Activated CD8-positive, alpha-beta memory T cell treated with anti-CD3 and anti-CD28 coated beads, Interleukin-2, amount 10 ng/mL, durations not matched to agents 7 days and 5 days (primary cell): ENCODE data around the gene ATIC. TPM values are rescaled to one million over a fixed set of nuclear protein-coding genes. Genes with fewer than 3 reads are reported as not detected.
A peak's percentile ranks its signal among the peaks of the same experiment; 100 is the strongest.
"Not testable (repeated sequence)": the region's sequence is repeated elsewhere in the genome, so short reads cannot be mapped to it uniquely, and the experiment has no call there.

Source experiments
- ATAC-seq: fragments of 150-1000 bp; cut with Tn5 transposase; one replicate; pipeline ENCODE4 v1.10.0; 2021; ENCODE audit warnings: moderate library complexity
- CTCF ChIA-PET: fragments of 350-600 bp; sonication (Branson Sonifier 250); formaldehyde crosslinking; loops from one replicate; lab custom pipeline; 2021; ENCODE audit warnings: antibody characterized with exemption; lab: Charles Lee
- DNase-seq: peaks from one replicate; pipeline ENCODE4 v3.0.0-alpha.2; 2020
- H3K27ac Mint-ChIP-seq: one replicate; pipeline ENCODE4 v1.8.0; 2021; ENCODE audit warnings: mild to moderate bottlenecking, mixed read lengths
- H3K27me3 Mint-ChIP-seq: one replicate; pipeline ENCODE4 v1.8.0; 2021; ENCODE audit warnings: mixed read lengths
- H3K36me3 Mint-ChIP-seq: one replicate; pipeline ENCODE4 v1.8.0; 2021; ENCODE audit warnings: mild to moderate bottlenecking, mixed read lengths
- H3K4me1 Mint-ChIP-seq: one replicate; pipeline ENCODE4 v1.8.0; 2021; ENCODE audit warnings: mixed read lengths
- H3K4me3 Mint-ChIP-seq: one replicate; pipeline ENCODE4 v1.8.0; 2021; ENCODE audit warnings: mild to moderate bottlenecking, moderate library complexity, mixed read lengths
- H3K9me3 Mint-ChIP-seq: one replicate; pipeline ENCODE4 v1.8.0; 2022; ENCODE audit warnings: low read depth, mixed read lengths
- total RNA-seq, 2 experiments: library from RNA; stranded (reverse); gene quantifications; one replicate each; pipeline ENCODE4 v1.2.3, GENCODE V29; 2021

Gene ATIC
- total RNA-seq, 2 experiments from 2014 or later, result 166 to 224 TPM

DNA sequence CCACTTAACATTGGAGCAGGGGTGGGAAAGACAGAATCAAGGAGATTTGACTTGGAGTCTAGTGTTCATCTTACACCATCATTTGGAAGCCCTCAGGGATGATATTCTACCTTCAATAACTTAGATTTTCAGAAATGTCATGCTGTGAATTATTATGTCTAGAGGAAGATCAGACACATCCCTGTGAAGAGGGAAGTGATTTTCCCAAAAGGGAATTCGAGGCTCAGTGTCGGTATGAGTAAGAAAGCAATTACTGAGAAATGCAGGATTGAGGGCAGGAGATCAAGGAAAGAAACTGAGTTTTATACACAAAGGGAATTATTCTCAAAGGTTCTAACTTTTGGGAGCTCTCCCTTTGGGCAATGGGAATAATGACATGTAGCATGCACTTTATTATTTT is 25.6 kb upstream of the ATIC start:
- no peaks in the 10 kb centered on the region for H3K9me3 Mint-ChIP-seq
- ATAC-seq, result no peak
- no peak overlapping the region for H3K27ac Mint-ChIP-seq
- no peak for DNase-seq
- peaks cover 3% of the 10 kb centered on the region for H3K27me3 Mint-ChIP-seq
- CTCF ChIA-PET, result no interaction called here
- no peaks in the 10 kb centered on the region for H3K36me3 Mint-ChIP-seq
- H3K4me1 Mint-ChIP-seq, result no peaks in the 10 kb centered on the region
- H3K4me3 Mint-ChIP-seq, result no peak overlapping the region

DNA sequence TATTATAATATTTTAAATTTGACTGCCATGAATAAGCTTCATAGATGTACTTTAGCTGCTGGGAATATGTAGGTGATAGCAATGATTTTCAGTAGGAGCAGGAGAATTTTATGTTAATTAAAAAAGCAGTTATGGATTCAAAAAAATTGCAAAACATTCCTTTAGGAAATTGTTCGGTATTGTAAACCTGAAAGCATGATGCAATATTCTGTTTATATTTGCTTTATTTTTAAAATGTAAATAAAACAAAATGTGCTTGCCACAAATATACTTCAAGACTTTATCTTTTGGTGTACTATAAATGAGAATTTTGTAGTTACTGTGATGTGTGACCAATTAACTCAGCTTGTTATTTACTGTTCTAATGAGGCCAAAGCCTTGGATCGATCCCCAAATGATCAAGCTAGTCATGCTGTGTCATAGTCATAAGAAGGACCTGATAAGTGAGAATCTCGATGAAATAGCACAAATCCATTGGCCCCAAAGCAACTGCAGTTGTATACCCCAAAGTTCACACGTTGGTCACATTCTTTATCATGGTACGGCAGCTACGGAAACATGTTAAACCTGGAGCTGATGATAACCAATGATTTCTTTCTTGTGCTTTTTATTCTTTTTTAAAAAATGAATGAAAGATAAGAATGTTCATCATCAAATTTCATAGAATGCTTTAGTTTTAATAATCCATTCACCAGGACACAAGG is 23.6 kb upstream of the ATIC start:
- Mint-ChIP-seq H3K4me1 (no peaks in the 10 kb centered on the region), H3K4me3 (no peak overlapping the region), H3K36me3 (no peaks in the 10 kb centered on the region), H3K9me3 (no peaks in the 10 kb centered on the region), H3K27me3 (peaks cover 3% of the 10 kb centered on the region), H3K27ac (no peak overlapping the region)
- no peak for DNase-seq
- ATAC-seq, result no peak
- CTCF ChIA-PET, result interaction anchor here (1.1 kb wide), 1 partner anchor 18 kb away, joined by 3 read pairs; no protein-coding TSS in a partner anchor

DNA sequence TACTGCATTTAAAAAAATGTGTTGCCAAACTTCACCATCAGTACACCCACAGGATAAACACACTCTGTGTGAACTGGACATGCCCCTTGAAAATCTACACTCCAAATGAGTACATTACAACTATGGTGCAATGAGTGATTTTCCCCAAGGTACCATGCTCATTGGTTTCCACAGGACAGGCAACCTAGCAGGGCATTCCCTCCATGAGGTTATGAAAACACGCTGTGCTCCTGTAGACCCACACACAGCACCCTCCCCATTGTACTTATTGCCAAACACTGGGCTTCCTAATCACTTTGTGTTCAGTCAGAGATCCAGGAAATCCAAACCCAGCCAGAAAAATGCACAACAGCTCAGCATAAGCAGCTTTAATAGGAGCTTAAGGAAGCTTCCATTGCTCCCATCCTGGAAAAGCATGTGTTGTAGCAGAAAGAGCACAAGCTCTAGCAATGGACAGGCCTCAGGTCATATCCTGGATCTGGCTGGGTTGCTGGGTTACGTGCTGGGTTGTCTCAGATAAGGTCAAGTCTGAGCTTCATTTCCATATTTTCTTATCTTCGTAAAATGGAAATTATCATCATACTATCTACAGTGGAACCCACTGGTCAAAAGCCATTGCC is 20.8 kb upstream of the ATIC start:
- no peaks in the 10 kb centered on the region for H3K9me3 Mint-ChIP-seq
- no peak for ATAC-seq
- peaks cover 2% of the 10 kb centered on the region for H3K27me3 Mint-ChIP-seq
- no peak for DNase-seq
- no peak overlapping the region for H3K27ac Mint-ChIP-seq
- CTCF ChIA-PET, result no interaction called here
- H3K36me3 Mint-ChIP-seq, result no peaks in the 10 kb centered on the region
- H3K4me1 Mint-ChIP-seq, result no peaks in the 10 kb centered on the region
- no peak overlapping the region for H3K4me3 Mint-ChIP-seq

DNA sequence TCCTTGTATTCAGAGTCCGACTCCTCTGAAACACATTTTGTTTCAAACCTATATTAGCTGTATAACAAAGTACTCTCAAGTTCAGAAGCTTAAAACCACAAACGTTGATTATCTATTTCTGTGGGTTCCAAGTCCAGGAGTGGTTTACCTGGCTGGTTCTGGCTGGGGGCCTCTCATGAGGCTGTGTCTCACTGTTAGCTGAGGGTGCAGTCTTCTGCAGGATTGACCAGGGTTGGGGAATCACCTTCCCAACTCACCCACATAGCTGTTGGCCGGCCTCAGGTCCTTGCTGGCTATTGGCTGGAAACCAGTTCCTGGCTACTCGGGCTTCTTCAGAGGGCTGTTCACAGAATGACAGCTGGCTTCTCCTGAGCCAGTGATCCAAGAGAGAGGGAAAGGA is 18.0 kb upstream of the ATIC start:
- ATAC-seq, result no peak
- Mint-ChIP-seq H3K27me3 (no peaks in the 10 kb centered on the region), H3K27ac (no peak overlapping the region), H3K4me1 (no peaks in the 10 kb centered on the region), H3K9me3 (no peaks in the 10 kb centered on the region), H3K4me3 (no peak overlapping the region), H3K36me3 (no peaks in the 10 kb centered on the region)
- CTCF ChIA-PET, result interaction anchor here (0.6 to 1.2 kb wide), 2 partner anchors 14 to 24 kb away, joined by 3 read pairs; no protein-coding TSS in a partner anchor
- no peak for DNase-seq

DNA sequence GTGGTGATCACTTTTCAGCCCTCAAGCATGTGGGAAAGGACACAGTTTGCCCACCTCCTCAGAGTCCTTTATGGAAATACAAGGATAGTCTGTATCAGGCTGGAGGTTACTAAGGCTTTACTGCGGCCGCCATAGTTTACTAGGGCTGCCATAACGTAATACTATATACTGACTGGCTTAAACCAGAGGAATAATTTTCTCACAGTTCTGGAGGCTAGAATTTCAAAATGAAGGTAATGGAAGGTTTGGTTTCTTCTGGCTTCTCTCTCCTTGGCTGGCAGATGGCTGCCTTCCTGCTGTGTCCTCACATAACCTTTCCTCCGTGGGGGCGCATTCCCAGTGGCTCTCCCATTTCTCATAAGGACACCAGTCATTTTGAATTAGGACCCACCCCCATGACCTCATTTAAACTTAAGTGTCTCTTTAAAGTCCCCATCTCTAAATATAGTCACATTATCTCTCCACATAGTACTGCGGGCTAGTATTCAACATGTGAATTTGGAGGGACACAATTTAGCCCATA is 12.5 kb upstream of the ATIC start:
- peaks cover 2% of the 10 kb centered on the region for H3K9me3 Mint-ChIP-seq
- peaks cover 3% of the 10 kb centered on the region for H3K36me3 Mint-ChIP-seq
- DNase-seq (no peak), ATAC-seq (no peak)
- H3K4me3 Mint-ChIP-seq, result no peak overlapping the region
- H3K27me3 Mint-ChIP-seq, result no peaks in the 10 kb centered on the region
- H3K27ac Mint-ChIP-seq, result no peak overlapping the region
- CTCF ChIA-PET, result no interaction called here
- H3K4me1 Mint-ChIP-seq, result no peaks in the 10 kb centered on the region

DNA sequence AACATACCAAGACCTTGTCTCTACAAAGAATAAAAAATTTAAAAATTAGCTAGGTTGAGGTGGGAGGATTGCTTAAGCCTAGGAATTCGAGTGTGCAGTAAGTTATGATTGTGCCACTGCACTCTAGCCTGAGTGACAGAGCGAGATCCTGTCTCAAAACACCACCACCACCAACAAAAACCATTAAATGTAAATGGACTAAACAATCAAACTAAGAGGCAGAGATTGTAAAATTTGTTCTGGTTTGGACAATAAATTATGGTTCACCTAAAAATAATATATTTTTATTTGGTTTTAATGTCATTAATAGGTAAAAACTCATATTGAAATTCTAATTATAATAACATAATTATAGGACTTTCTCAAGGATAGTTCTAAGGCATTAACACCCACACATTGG is 9.9 kb upstream of the ATIC start:
- Mint-ChIP-seq H3K36me3 (peaks cover 3% of the 10 kb centered on the region), H3K9me3 (peaks cover 2% of the 10 kb centered on the region), H3K4me1 (no peaks in the 10 kb centered on the region), H3K27me3 (no peaks in the 10 kb centered on the region), H3K4me3 (no peak overlapping the region), H3K27ac (no peak overlapping the region)
- no peak for ATAC-seq
- CTCF ChIA-PET, result no interaction called here
- no peak for DNase-seq

DNA sequence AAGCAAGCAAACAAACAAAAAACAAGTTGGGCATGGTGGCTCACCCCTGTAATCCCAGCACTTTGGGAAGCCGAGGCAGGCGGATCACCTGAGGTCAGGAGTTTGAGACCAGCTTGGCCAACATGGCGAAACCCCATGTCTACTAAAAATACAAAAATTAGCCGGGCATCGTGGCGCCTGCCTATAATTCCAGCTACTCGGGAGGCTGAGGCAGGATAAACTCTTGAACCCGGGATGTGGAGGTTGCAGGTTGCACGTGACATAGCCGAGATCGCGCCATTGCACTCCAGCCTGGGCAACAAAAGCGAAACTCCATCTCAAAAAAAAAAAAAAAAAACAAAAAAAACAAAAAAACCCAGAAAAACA is 617 bp upstream of the ATIC start:
- H3K9me3 Mint-ChIP-seq, result not testable (repeated sequence)

DNA sequence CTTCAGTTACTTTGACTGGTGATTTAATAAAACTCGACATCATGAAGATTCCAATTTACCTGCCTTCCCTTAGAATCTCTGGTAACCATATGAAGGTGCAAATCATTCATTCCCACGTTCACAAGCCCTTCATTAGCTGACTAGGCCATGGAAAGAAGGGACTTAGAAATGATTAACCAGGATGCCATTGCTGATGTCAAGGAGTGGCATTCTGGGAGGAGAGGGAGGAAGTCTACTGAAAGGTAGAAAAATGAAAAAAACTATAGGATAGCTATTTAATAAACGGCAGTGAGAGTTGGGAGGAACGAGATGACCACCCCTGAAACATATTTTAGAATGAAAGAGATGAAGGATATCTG is 1.4 kb downstream of the ATIC start:
- no peaks in the 10 kb centered on the region for H3K9me3 Mint-ChIP-seq
- H3K27me3 Mint-ChIP-seq, result no peaks in the 10 kb centered on the region
- H3K27ac Mint-ChIP-seq, result peak overlapping the region; percentile 95
- CTCF ChIA-PET, result no interaction called here
- peaks cover 43% of the 10 kb centered on the region for H3K4me1 Mint-ChIP-seq
- H3K36me3 Mint-ChIP-seq, result peaks cover 37% of the 10 kb centered on the region
- no peak for DNase-seq
- ATAC-seq, result no peak
- peak overlapping the region; percentile 93 for H3K4me3 Mint-ChIP-seq

More for the DNA sequence above, 617 bp upstream of the ATIC start:
- CTCF ChIA-PET, result interaction anchor here (1.1 to 1.5 kb wide), 5 partner anchors 9 to 722 kb away, joined by 3 to 5 read pairs (median 3); no protein-coding TSS in a partner anchor
- DNase-seq, result peak; percentile 62
- H3K27ac Mint-ChIP-seq, result peak overlapping the region; percentile 88
- H3K27me3 Mint-ChIP-seq, result not testable (repeated sequence)
- ATAC-seq, result peak; percentile 29
- peak overlapping the region; percentile 93 for H3K4me3 Mint-ChIP-seq
- peaks cover 29% of the 10 kb centered on the region for H3K36me3 Mint-ChIP-seq
- H3K4me1 Mint-ChIP-seq, result peaks cover 37% of the 10 kb centered on the region

DNA sequence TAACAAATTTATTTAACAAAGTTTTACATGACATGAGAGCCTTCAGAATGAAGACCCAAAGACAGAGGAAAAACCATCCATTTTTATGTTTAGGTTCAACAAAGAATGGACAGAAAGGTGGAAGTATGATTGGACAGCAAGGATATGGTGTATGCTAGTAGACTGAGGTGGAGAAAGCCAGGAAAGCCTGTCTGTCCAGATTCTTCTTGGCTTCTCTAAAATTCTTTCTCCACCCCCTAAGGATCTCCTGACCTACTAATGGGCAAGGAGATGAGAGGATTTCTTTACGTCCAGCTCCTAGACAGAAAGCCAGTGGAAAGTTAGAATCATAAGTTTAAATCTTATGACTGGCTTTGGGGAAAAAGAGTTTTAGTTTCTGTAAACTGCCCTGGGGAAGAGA is 3.0 kb downstream of the ATIC start:
- no peaks in the 10 kb centered on the region for H3K27me3 Mint-ChIP-seq
- DNase-seq (no peak), ATAC-seq (no peak)
- peaks cover 47% of the 10 kb centered on the region for H3K36me3 Mint-ChIP-seq
- H3K4me3 Mint-ChIP-seq, result no peak overlapping the region
- H3K27ac Mint-ChIP-seq, result no peak overlapping the region
- CTCF ChIA-PET, result no interaction called here
- H3K9me3 Mint-ChIP-seq, result no peaks in the 10 kb centered on the region
- peaks cover 47% of the 10 kb centered on the region for H3K4me1 Mint-ChIP-seq

DNA sequence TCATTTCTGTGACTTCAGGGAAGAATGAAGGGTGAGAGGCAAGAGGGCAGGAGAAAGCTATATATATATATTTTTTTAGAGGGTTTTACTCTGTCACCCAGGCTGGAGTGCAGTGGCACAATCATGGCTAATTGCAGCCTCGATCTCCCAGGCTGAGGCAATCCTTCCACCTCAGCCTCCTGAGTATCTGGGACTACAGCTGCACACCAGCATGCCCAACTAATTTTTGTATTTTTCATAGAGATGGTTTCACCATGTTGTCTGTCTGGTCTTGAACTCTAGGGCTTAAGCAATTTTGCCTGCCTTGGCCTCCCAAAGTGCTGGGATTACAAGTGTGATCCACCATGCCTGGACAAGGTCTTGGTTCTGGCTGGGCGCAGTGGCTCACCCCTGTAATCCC is 3.4 kb downstream of the ATIC start:
- no peak overlapping the region for H3K4me3 Mint-ChIP-seq
- ATAC-seq, result no peak
- no peak overlapping the region for H3K27ac Mint-ChIP-seq
- no peak for DNase-seq
- H3K36me3 Mint-ChIP-seq, result peaks cover 51% of the 10 kb centered on the region
- peaks cover 50% of the 10 kb centered on the region for H3K4me1 Mint-ChIP-seq
- H3K27me3 Mint-ChIP-seq, result no peaks in the 10 kb centered on the region
- CTCF ChIA-PET, result no interaction called here
- H3K9me3 Mint-ChIP-seq, result no peaks in the 10 kb centered on the region

DNA sequence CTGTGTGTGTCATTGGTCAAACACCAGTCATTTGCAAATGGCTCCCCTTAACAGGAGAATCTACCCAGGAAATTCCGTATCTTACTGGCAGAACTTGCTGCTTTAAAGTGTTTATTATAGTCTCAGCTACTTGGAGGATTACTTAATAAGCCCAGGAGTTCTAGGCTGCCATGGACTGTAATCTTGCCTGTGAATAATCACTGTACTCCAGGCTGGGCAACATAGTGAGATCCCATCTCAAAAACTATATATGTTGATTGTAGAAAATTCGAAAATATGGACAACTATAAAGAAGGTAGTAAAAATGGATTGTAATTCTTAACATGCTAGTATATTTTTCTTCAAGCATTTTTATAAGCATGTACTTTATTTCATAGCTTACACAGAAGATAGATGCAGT is 4.5 kb downstream of the ATIC start:
- Mint-ChIP-seq H3K27ac (no peak overlapping the region), H3K4me3 (no peak overlapping the region), H3K4me1 (peaks cover 53% of the 10 kb centered on the region), H3K27me3 (no peaks in the 10 kb centered on the region), H3K36me3 (peaks cover 57% of the 10 kb centered on the region), H3K9me3 (no peaks in the 10 kb centered on the region)
- CTCF ChIA-PET, result no interaction called here
- DNase-seq (no peak), ATAC-seq (no peak)

DNA sequence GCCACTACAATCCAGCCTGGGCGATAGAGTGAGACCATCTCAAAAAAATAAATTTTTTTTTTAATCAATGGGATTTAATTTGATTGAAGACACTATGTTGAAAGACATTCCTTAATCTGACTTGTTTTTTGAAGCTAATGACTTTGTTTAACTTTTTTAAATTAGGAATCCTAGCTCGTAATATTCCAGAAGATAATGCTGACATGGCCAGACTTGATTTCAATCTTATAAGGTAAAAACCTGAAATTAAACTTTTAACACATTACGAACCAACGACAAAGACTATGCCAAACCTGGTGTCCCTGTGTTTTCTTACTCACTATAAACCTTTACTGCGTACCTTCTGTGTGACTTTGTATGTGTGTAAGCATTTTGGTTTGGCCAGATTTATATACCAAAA is 7.6 kb downstream of the ATIC start:
- Mint-ChIP-seq H3K36me3 (peaks cover 59% of the 10 kb centered on the region), H3K27ac (no peak overlapping the region), H3K9me3 (no peaks in the 10 kb centered on the region), H3K4me1 (peaks cover 38% of the 10 kb centered on the region), H3K27me3 (no peaks in the 10 kb centered on the region), H3K4me3 (no peak overlapping the region)
- ATAC-seq (no peak), DNase-seq (no peak)
- CTCF ChIA-PET, result interaction anchor here (1.0 kb wide), 1 partner anchor 14 kb away, joined by 3 read pairs; no protein-coding TSS in a partner anchor

DNA sequence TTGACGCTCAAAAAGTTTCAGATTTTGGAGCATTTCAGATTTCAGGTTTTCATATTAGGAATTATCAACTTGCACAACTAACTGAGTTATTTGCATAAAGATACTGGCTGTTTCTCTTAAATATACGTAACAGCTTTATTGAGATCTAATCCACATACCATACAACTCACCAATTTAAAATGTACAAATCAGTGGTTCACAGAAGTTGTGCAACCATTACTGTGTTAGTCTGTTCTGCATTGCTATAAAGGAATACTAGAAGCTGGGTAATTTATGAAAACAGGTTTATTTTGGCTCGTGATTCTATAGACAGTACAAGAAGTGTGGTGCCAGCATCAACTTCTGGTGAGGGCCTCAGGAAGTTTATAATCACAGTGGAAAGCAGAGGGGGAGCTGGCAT is 8.2 kb downstream of the ATIC start:
- Mint-ChIP-seq H3K9me3 (no peaks in the 10 kb centered on the region), H3K36me3 (peaks cover 57% of the 10 kb centered on the region), H3K27ac (no peak overlapping the region), H3K4me1 (peaks cover 33% of the 10 kb centered on the region), H3K4me3 (no peak overlapping the region), H3K27me3 (no peaks in the 10 kb centered on the region)
- DNase-seq, result no peak
- no peak for ATAC-seq
- CTCF ChIA-PET, result interaction anchor here (1.2 kb wide), 1 partner anchor 9 kb away, joined by 3 read pairs; the partner anchor contains the start of gene ATIC

DNA sequence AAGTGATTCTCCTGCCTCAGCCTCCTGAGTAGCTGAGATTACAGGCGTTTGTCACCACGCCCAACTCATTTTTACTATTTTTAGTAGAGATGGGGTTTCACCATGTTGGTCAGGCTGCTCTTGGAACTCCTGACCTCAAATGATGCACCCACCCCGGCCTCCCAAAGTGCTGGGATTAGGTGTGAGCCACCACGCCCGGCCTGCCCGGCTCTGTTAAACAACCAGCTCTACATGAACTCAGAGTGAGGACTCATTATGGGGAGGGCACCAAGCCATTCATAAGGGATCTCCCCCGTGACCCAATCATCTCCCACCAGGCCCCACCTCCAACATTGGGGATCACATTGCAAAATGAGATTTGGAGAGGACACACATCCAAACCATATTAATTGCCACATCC is 8.8 kb downstream of the ATIC start:
- H3K4me3 Mint-ChIP-seq, result no peak overlapping the region
- peaks cover 33% of the 10 kb centered on the region for H3K4me1 Mint-ChIP-seq
- CTCF ChIA-PET, result interaction anchor here (1.2 kb wide), 1 partner anchor 9 kb away, joined by 3 read pairs; the partner anchor contains the start of gene ATIC
- peaks cover 57% of the 10 kb centered on the region for H3K36me3 Mint-ChIP-seq
- H3K27ac Mint-ChIP-seq, result no peak overlapping the region
- H3K27me3 Mint-ChIP-seq, result no peaks in the 10 kb centered on the region
- no peak for DNase-seq
- no peak for ATAC-seq
- no peaks in the 10 kb centered on the region for H3K9me3 Mint-ChIP-seq
